NK-92 (cell line): ENCODE data around the gene EDEM3.

Source experiments
- DNase-seq: peaks from one replicate; lab custom pipeline; 2025; ENCODE audit not compliant: unreplicated experiment; lab: John Stamatoyannopoulos, UW

Gene EDEM3

DNA sequence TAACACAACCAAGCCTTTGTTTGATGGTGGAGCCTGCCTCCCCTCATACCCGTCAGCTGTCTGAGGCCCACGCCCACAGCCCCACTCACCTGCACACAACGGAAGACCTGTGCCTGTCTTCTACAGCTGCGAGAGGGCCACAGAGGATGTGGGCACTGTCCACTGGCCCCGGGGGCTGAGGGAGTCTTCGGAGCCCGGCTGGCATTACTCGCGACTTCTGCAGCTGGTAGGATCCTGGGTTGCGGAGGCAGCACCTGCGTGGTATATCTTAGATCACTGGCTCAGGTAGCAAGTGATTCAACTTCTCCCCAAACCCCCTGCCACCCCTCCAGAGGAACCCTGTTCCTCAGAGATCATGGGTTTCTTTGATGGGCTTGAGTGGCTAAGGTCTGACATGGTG, 109.9 kb downstream of the EDEM3 start:
- DNase-seq: no peak

GRCh38 chr1:184643661-184644060, 111.0 kb downstream of the EDEM3 start:
- no peak for DNase-seq

DNA sequence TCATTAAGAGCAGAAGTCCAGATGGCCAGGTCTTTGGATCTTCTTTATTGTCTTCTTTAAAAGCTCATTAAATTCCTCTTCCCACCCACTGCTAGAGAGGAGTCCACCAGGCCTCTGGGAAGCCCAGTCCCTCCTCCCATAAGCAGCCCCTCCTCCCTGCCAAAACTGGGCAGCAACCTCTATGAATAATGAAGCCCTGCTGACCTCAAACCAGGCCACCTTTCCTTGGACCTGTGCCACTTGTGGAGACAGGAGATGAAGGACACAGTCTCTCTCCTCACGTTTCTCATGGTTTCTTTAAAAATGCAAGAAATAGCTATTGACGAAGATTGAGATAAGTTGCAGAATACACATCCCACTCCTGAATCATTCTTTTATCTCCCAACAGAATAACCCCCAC, 112.8 kb downstream of the EDEM3 start:
- no peak for DNase-seq

DNA sequence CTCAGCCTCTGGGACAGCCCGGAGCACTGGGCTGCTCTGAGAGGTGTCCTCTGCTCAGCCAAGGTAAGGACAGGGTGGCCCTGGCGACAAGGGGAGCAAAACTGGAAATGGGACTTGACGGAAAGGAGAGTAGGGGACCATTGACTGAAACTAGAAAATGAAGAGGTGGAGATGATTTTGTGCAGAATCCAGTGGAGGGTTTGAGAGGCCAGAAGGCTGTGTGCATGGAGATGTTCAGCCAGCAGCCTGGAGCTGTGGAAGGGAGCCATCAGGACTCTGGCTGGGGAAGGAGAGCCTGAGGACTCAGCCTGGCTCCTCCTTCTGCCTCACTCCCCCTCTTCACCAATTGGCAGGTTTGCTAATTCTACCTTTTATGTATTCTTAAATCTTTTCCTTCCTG, 114.2 kb downstream of the EDEM3 start:
- no peak for DNase-seq
